ENCODE results near the gene RPA1.

RPA1 gene

DNA sequence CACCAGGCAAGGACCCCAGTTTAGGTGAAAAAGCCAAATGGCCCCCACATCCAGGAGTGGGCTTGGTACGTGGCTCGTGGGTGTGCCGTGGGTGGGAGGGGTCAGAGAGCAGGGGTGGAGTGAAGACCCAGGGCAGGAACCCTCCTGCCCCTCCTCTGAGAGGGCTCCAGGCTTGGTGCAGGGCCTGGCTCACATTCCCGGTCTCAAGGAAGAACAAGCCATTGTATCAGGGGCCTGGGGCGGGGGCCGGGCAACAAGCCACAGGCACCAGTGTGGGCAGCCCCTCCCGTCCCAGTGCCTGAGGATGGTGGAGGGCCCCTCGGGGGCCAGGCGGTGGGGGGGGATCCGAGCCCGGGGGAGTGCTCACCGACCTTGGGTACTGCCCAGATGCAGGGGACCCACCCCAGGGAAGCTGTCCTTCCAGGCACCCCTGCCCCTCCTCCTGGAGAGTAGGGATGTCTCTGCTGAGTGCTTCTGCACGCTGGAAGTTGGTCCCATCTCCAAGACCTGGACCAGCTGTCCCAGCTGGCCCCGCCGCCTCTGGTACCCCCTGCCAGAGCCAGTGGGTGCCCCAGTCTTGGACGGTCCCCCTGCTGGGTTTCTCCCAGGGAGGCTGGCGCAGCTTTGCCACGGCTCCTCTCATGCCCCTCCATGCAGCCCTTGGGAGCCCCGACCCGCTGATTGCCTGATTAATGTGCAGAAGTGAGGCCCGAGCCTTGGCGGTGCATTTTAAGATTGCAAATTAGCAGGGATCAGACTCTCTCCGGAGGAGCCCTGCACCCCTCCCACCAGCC lies 111.7 kb downstream of the RPA1 start:
- H3K4me3 ChIP-seq (ENCODE audit: low read depth, low read length), result no peak overlapping the region
- in situ Hi-C loops (cut with HindIII; ENCODE audit: low sequenced_read_pairs), result no loop called here
- no peak for DNase-seq (ENCODE audit: low read depth)
- TF ChIP-seq, protein P1, sequence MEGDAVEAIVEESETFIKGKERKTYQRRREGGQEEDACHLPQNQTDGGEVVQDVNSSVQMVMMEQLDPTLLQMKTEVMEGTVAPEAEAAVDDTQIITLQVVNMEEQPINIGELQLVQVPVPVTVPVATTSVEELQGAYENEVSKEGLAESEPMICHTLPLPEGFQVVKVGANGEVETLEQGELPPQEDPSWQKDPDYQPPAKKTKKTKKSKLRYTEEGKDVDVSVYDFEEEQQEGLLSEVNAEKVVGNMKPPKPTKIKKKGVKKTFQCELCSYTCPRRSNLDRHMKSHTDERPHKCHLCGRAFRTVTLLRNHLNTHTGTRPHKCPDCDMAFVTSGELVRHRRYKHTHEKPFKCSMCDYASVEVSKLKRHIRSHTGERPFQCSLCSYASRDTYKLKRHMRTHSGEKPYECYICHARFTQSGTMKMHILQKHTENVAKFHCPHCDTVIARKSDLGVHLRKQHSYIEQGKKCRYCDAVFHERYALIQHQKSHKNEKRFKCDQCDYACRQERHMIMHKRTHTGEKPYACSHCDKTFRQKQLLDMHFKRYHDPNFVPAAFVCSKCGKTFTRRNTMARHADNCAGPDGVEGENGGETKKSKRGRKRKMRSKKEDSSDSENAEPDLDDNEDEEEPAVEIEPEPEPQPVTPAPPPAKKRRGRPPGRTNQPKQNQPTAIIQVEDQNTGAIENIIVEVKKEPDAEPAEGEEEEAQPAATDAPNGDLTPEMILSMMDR (IDR thresholded peaks at IDR 0.05; ENCODE audit: low read depth, low read length, missing control alignments), result no peak

DNA sequence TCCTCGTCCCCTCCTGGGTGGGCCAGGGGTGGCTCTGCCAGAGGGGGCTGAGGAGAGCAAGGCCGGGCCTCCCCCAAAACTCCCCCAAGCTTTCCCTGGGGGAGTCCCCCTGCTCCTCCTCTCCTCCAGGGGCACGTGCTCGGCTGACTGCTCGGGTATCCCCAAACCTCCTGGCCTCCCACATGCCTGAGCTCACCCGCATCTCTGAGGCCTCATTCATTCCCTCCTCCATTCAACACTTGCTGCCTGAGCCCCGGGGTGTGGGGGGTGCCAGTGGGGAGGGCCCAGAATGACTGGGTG lies 112.2 kb downstream of the RPA1 start:
- TF ChIP-seq, protein P1 (IDR thresholded peaks at IDR 0.05; ENCODE audit: low read depth, low read length, missing control alignments), result no peak
- H3K4me3 ChIP-seq (ENCODE audit: low read depth, low read length), result no peak overlapping the region
- DNase-seq (ENCODE audit: low read depth), result no peak
- in situ Hi-C loops (cut with HindIII; ENCODE audit: low sequenced_read_pairs), result no loop called here

DNA sequence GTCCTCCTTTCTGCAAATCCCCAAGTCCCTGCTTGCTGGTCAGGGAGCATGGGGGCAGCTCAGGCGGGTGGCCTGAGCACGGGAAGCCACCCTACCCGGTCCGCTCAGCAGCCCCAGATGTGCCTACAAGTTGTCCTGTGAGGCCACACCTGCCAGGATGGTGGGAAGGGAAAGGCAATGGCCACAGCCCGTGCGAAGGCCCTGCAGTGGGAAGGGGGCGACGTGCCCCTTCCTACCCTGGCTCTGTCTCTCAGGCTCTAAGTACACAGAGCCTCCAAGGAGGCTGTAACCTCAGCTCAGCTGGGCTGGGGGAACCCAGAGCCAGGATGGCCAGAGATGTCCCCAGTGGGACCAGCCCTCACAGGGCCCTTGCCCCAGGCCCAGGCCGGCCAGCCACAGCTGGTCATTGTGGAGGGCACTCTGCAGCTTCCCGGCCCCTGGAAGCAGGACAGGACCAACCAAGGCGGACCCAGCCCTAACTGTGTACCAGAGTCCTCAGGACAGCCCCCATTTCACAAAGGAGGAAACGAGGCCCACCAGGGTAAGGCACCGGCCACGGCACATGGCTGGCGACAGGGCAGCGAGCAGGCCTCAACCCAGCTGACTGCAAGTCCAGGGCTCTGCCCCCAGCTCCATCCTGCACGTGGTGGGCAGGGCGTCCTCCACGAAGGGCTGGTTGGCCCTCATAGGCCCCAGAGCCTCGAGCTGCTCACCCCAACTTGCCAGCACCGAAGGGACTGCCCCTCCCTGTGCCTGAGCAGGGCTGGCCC lies 113.0 kb downstream of the RPA1 start:
- no peak overlapping the region for H3K4me3 ChIP-seq (ENCODE audit: low read depth, low read length)
- in situ Hi-C loops (cut with HindIII; ENCODE audit: low sequenced_read_pairs), result no loop called here
- TF ChIP-seq, protein P1 (IDR thresholded peaks at IDR 0.05; ENCODE audit: low read depth, low read length, missing control alignments), result no peak

DNA sequence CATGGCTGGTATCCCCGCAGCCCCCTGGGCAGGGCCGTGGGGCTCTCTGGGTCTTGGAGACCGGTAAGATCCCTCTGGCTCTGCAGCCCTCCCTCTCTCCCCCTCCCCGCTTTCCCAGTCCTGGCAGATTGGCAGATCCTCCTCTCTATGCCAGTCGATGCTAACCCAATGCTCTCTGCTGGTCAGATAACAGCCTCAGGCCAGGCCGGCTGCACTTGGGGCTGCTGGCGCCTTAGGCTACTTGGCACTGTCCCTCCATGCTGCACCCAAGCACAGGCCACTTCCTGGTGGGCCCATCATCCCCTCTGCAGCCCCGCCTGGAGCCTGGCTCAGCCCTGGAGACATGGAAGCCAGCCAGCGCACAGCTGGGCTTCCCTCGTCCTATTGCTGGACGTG lies 113.6 kb downstream of the RPA1 start:
- no peak overlapping the region for H3K4me3 ChIP-seq (ENCODE audit: low read depth, low read length)
- DNase-seq (ENCODE audit: low read depth), result no peak
- in situ Hi-C loops (cut with HindIII; ENCODE audit: low sequenced_read_pairs), result no loop called here
- TF ChIP-seq, protein P1 (IDR thresholded peaks at IDR 0.05; ENCODE audit: low read depth, low read length, missing control alignments), result no peak

More for the DNA sequence above, 113.0 kb downstream of the RPA1 start:
- no peak for DNase-seq (ENCODE audit: low read depth)

DNA sequence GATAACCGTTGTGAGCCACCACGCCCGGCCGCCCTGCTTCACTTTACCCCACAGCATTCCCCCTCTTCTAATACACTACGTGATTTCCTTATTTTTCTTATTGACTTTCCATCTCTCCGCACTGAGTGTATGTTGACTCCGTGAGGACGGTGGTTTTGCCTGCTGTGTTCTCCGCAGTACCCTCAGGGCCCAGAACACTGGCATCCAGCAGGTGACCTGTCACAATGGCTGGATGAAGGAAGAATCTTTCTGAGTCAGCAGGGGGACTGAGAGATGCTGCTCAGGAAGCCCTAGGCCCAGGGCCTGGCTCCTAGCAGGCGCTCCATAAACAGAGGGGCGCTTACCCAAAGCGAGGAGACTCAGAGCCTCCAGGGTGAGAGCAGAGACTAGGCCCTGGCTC lies 115.8 kb downstream of the RPA1 start:
- in situ Hi-C loops (cut with HindIII; ENCODE audit: low sequenced_read_pairs), result no loop called here
- TF ChIP-seq, protein P1 (IDR thresholded peaks at IDR 0.05; ENCODE audit: low read depth, low read length, missing control alignments), result no peak
- H3K4me3 ChIP-seq (ENCODE audit: low read depth, low read length), result no peak overlapping the region
- no peak for DNase-seq (ENCODE audit: low read depth)

DNA sequence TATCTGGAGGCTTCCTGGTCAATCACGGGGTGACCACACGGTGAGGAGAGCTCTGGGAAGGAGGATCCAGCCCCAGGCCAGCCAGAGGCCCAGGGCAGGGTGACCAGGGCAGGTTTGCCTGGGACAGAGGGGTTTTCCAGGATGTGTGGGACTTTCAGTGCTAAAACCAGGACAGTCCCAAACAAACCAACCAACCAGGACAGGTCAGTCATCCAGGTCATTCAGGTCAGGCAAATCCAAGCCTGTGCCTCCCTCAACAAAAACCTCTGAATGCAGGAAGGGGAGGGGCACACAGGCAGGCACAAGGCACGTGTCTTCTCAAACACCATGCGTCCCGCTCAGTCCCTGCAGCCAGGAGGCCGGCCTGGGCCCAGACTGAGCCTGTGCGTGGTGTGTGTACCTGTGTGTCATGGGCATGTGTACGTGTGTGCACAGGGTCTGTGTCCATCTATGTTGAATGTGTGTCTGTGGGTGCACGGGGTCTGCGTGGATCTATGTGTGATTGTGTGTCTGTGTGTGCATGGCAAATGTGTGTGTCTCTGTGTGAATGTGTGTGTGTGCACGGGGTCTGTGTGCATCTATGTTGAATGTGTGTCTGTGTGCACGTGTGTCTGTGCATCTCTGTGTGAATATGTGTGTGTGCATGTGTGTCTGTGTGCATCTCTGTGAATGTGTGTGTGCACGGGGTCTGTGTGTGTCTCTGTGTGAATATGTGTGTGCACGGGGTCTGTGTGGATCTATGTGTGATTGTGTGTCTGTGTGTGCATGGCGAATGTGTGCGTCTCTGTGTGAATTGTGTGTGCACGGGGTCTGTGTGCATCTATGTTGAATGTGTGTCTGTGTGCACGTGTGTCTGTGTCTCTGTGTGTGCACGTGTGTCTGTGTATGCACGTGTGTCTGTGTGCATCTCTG lies 116.5 kb downstream of the RPA1 start:
- TF ChIP-seq, protein P1 (IDR thresholded peaks at IDR 0.05; ENCODE audit: low read depth, low read length, missing control alignments), result no peak
- no peak overlapping the region for H3K4me3 ChIP-seq (ENCODE audit: low read depth, low read length)
- in situ Hi-C loops (cut with HindIII; ENCODE audit: low sequenced_read_pairs), result no loop called here
- no peak for DNase-seq (ENCODE audit: low read depth)
